HG03354 (cell line): ENCODE measurements around the gene MYH9.

Experiments
- ATAC-seq: cut with Tn5 transposase; IDR thresholded peaks from one replicate; pipeline ENCODE4 v1.9.1; 2021; ENCODE audit warnings: mild to moderate bottlenecking; ENCODE audit not compliant: unreplicated experiment, poor library complexity, severe bottlenecking

The MYH9 gene

DNA sequence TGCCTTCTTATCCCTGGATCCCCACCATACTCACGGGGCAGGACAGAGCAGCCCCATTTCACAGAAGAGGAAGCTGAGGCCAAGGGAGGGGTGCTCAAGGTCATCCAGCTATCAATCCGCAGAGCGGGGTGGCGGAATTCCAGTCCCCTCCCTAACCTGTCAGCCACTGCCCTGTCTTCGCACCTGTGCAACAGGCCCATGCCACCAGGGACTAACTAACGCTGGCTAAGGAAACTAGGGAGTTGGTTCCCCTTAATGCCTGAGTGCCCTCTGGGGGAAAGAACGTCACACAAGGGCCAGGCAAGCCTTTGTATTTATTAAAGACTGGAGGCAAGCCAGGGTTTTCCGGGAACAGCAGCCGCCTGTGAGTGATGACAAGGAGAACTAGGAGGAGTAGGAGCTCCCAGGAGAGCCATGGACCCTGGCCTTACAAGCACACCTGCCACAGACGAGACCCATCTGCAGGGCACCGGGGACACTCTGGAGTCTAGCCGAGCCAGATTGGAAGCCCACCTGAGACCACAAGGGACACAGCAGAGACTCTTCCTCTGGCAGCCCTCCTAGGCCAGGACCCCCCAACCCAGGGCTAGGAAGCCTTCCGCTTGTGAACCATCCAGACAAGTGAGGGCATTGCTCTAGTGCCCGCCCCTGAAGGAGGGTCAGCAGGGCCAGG, 64.4 kb downstream of the MYH9 start:
- no peak for ATAC-seq

DNA sequence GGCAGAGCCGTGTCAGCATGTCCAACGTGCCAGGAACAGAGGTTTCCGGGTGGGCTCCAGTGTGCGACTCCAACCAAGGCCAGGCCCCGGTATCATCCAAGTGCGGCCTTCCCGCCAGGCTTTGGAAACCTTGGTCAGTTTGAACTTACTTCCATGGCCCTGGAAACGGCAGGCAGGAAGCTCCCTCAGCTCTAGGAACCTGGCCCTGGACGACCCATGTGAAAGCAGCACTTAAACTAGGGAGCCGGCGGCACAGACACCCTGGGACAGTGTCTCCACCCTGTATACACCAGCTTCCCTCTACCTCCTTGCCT, 65.2 kb downstream of the MYH9 start:
- ATAC-seq, result no peak

DNA sequence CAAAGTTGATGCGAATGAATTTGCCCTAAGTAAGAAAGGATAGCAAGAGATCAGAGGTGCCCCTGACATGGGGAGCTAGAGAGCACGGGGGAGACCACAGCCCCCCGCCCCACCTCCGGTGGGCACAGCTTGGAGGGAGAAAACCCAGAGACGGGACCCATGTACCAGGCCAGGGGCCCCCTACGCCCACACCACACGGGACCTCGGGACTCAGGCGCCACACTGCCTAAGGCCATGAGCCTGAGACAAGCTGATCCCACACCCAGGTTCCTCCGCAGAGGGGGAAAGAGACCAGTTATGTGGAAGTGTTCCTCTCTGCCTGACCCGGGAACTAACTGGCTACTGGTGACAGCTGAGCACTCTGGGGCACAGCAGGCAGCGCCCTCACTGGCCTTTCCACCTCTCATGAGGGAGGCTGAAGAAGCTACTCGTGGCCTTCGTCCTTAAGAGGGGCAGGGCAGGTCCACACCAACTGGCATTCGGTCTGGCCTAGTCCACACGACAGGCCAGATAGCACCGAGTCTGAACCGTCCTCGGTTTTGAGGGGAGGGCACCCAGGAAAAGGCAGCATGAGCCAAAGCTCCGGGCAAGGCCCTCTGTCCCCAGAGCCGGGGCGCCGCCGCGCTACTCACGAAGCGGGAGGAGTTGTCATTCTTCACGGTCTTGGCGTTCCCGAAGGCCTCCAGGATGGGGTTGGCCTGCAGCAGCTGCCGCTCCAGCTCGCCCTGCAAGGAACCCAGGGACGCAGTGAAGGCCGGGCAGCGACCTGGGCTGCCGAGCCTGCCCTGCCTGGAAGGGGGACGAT, 65.8 kb downstream of the MYH9 start:
- no peak for ATAC-seq

DNA sequence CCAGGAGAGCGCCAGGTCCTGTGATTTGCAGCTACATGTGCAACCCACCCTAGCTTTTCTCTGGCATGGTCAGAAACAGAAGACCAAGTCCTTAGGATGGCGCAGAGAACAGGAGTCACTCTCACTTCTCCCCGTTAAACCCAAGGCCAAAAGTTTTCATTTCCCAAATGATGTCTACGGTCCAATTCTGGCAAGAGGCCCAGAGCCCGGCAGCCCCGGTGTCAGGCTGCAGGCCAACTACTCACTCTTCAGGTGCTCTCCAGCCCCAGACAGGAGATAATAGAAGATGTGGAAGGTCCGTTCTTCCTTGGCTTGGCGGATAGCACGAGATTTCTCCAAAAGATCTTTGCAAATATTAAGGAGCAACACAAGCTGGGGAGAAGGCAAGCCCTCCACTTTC, 67.2 kb downstream of the MYH9 start:
- ATAC-seq, result no peak

DNA sequence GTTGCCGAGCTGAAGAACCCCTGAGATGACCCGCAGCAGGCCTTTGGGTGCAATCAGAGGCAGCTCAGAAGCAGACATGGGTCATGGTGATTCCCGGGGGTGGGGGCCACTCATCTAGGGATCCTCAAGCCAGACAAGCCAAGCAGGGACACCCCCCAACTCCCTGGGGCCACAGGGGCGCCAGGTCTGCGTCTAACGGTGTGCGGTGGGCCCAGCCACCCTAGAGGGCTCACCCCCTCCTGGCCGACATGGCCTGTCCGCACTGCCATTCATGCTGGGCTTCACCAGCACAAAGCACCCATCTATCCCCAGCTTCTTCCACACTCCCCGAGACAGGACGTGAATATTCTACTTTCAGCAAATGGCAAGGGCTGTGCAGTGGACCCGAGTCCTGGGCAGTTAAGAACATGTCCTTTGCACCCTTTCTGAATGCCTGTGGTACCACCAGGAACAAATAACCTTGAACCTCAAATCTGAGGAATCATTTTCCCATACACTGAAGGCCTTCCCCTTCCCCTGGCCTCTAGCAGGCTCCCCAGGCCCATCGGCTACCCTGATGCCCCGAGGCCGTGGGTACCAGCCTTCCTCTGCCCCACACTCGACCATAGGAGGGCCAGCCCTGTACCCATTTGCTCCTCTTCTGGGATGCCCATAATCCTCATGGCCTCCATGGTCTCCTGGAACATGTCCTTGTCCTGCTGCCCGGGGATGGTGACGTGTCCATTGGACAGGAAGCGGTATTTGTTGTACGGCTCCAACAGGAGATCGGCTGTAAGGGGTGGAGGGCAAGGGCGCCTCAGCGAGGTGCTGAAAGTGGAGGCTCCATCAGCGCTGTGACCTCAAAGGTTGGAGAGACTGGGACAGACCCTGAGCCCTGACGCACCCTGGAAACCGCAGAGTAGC, 67.9 kb downstream of the MYH9 start:
- ATAC-seq, result no peak

DNA sequence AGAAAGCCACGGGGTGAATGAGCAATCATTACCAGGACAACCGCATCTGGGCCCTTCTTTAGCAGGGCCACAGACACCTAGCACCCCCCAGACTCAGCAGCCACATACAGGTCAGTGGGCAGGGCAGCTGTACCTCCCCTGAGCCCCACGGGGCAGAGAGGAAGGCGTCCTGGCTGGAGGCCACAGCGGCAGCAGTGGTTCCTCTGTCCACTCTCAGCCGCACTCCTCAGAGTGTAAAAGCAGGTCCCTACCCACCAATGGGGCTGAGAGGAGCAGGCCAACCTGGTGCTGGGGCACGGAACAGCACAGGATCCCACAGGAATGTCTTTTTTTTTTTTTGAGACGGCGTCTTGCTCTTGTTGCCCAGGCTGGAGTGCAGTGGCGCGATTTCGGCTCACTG, 69.3 kb downstream of the MYH9 start:
- ATAC-seq, result no peak

DNA sequence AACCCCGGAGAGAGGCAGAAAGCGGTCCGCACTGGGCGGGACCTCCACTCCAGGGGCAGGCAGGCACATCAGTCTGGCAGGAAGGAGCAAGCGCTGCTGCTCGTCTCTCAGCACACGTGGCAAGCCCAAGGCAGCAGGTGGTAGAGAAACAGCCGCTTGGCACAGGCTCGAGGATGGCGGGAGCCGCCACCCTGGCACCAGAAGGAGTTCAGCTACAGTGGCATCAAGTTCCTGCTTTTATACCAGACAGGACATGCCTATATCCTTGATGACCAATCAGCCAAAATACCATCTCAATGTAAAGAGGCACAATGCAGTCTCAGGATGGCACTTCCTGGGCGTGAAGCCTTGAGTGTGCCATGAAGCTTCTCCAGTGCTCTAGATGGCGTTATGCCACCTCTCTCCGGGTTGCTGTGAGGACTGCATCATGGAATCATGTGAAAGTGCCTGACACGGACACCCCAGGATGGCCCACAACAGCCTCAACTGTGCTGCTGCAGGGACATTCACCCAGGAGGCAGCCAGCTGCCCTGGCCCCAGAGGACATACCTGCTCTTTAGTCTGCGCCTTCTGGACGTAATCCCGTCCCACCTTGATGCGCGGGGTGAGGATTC, 70.0 kb downstream of the MYH9 start:
- ATAC-seq, result no peak

DNA sequence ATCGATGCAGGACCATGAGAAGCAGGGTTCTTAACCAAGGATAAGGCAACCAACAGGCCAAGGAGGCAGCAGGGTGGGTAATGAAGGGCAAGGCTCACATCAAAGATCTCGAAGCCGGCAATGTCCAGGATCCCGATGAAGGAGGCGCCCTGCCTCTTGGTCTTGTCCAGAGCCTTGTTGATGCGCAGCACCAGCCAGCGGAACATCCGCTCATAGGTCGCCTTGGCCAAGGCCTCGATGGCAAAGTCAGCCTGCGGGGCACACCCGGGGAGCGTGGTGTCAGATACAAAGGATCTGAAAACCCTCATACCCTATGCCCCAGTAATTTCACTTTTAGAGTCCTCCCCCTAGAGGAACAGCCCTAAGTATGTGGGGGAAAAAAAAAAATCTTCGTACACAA, 71.3 kb downstream of the MYH9 start:
- ATAC-seq, result no peak

DNA sequence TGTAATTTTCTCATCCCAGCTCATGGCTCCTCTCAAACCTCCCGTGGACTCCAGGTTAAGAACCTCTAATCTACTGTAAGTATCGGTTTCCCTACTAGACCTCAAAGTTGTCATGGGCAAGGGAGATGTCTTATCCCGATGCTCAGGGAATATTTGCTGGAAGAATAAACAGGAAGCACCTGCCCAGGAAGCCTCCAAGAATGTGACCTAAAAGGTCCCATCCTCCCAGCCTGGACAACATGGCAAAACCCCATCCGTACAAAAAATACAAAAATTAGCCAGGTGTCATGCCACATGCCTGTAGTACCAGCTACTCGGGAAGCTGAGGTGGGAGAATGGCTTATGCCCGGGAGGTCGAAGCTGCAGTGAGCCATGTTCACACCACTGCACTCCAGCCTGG, 72.4 kb downstream of the MYH9 start:
- ATAC-seq, result no peak

DNA sequence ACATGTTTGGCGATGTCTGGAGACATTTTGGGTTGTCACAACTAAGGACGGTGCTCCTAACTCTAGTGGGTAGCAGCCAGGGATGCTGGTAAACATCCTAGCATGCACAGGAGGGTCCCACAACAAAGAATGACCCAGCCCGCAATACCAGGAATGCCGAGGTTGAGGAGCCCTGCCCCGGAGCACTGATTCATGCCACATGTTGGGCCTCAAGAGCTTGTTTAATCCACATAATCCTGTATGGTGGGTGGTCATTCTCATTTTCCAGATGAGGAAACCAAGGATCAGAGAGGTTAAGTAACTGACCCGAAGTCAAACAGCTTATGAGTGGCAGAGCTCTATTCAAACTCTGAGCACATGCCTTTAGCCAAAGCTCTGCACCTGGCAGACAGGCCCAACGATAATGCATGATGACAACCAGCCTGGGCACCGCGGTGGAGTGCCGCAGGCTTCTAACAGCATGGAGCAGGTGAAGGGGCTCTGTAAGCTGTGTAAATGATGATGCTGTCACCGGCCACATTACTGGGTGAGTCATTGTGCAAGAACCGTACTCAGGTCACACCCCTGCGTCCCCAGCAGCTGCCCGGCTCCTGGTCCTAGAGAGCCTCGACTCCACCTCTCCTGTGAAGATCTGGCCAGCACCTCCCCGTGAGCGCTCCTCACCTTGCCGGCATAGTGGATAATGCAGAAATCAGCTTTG, 76.2 kb downstream of the MYH9 start:
- no peak for ATAC-seq

DNA sequence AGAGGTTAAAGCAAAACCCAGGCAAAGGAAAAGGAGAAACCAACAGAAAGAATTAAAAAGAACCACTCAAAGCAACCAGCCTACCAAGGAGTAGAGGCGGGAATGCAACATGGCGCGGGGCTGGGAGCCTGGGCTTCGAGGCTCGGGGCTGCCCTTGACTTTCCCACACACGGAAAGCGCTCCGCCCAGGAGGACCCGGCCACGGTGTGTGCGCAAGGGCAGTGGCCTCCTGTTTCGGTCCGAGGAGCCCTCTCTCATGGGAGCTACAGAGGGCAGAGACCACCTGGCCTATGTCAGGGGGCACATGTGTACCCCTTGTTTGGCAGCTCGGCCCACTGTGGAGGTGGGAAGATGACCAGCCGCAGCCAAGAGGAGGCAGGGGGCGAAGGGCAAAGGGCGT, 78.9 kb downstream of the MYH9 start:
- ATAC-seq, result no peak

DNA sequence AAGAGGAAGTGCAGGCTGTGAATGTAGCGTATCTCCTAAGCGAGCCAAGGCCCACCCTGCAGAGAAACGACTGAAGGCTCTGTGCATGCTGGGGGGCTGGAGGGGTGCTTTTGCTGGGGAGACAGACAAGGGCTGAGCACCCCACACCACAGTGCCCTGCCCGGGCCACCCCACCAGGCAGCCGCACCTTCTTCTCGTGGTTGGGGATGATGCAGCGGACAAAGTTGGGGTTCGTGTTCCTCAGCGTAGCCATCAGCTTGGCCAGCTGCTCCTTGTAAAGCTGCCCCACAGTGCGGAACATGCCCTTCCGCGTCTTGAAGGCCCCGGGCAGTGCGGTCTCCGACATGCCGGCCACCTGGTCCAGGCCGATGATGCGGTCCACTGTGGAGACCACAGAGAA, 81.5 kb downstream of the MYH9 start:
- ATAC-seq, result no peak

DNA sequence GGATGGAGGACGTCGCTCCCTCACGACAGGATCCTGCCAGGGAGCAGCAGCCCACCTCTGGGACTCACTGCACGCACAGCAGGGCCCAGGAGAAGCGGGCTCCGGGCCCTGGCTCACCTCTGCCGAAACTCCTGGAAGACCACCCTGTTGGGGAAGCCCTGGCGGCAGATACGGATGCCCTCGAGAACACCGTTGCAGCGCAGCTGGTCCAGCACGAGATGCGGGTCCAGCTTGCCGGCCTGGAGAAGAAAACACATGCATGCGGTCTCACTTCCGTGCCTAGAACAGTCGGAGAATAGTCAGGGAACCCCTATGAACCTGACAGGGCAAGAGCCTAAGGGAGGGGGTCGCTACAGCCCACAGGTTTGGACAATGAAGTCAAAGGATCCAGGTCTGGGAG, 82.0 kb downstream of the MYH9 start:
- ATAC-seq, result no peak

DNA sequence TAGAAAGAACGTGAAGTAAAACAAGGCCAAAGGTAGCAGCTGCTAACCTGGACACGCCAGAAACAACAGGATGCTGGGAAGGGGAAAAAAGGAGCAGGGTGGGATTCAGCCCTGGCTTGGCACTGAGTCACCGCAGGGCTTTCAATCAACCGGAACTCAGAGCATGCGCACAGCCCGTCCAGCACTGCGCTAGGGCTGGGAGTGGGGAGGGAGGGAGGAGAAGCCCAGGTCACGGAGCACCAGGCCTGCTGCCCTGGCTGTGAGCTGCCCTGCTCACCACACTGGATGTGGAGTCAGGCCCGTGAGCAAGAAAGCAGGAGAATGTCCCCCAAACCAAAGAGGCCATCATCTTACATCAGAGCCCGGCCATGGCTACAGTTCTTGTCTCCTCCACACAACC, 83.3 kb downstream of the MYH9 start:
- ATAC-seq, result no peak

DNA sequence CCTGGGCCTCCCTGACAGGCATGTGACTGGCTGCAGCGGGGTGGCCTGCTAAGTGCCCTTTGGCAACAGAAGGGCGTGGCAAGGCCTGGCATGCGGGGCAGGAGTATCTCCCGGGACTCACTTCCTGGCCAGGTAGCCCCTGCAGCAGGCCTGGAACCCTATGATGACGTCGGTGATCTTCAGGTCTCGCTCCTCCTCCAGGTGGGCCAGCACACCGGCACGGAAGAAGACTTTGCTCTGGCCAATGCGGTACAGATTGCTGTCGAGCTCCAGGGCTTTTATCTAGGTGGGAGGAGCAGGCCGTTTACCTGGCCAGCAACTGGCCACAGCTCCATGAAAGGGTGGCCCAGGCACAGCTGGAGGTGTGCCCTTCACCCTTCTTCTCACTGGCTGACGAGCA, 83.9 kb downstream of the MYH9 start:
- ATAC-seq, result no peak

DNA sequence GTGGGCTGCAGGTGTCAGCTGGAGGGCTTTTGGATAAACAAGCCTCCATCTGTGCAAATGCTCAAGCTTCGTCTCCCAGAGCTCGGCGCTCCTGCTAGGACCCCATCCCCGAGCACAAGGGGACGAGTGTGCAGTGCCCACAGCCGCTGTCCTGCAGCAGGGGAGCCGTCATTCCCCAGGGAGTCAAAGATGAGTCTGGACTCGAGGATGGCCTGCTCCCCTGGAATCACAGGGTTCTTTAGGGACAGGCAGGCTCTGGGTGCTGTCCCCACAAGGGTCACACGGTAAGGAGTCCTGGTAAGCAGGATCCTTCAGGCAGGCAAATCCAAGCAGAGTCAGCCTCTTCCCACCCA, 84.7 kb downstream of the MYH9 start:
- no peak for ATAC-seq

DNA sequence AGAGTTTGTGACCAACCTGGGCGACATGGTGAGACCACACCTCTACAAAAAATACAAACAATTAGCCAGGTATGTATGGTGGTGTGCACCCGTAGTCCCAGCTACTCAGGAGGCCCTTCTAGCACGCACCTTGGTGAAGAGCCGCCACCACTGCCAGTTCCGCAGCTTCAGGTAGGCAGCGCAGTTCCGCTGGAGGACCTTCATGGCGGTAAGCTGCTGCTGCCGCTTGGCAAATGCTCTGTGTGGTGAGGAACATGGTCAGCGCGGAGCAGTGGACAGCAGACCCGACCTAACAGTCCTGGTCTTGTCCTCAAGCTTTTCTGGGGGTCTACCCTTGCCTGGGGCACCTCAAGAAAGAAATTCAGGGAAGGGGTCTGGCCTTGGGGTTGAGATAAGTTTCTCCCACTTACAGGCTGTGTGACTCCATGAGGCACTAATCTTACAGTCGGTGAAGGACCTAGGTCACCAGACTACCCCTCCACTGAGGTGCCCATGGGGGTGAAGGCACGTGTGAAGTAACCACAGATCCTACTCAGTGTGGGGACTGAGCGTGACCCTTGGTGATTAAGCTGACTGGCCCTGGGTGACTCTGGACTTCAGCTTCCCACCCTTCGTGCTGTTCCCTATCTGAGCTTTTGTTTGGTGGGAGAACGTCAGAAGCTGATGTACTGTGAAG, 85.2 kb downstream of the MYH9 start:
- no peak for ATAC-seq

DNA sequence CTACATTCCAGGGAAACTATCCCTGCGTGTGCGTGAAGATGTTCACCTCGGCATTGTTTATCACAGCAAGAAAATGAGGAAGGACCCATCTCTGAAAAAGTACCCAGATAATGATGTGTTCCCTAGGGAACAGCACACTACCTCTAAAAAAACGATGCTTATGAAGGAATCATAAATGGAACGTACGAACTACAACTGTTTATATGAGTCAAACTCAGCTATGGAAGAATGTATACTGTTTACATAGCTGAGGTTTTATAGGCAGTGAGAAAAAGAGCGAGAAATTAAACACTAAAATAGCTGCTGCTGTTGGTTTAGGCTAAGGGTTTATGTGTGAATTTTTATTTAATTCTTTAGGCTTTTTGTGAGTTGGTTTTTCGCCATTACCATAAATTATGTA, 85.9 kb downstream of the MYH9 start:
- ATAC-seq, result no peak

DNA sequence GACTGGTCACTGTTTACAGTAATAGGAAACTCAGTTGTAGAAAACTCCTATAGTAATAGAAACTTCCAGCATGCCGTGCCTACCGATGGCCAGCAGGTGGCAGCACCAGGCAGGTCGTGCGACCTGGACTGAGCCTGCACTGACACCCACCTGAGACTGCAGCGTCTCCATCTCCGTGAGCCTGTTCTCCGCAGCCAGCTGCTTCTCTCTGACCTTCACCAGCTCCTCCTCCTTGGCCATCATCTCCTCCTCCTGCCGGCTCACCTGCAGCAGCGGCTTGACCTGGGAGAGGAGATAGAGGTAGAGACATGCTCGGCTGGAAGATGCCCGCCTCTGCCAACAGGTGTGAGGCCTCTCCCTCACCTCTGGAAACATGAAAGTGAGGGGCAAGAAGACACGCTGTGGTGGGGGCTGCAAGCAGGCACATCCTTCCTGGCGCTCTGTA, 86.4 kb downstream of the MYH9 start:
- ATAC-seq, result no peak
